Mesenchymal stem cell (in vitro differentiated cells and primary cell): ENCODE results near the gene RHOD.

ENCODE experiments used
- DNase-seq: peaks from one replicate; pipeline ENCODE4 v3.0.0-alpha.2; 2013
- H2AFZ ChIP-seq: one replicate; pipeline ENCODE4 v1.6.1; 2013; ENCODE audit warnings: low read depth, mild to moderate bottlenecking, control low read depth, inconsistent platforms, low read length, moderate library complexity
- H2AK5ac ChIP-seq: 2 replicates; pipeline ENCODE4 v1.6.1; 2013; ENCODE audit warnings: low read length, moderate library complexity, mild to moderate bottlenecking, inconsistent platforms; ENCODE audit not compliant: severe bottlenecking
- H2BK120ac ChIP-seq: one replicate; pipeline ENCODE4 v1.6.1; 2013; ENCODE audit warnings: low read depth, mild to moderate bottlenecking, inconsistent platforms, low read length, moderate library complexity
- H2BK12ac ChIP-seq, 2 experiments: one replicate each; pipeline ENCODE4 v1.6.1; 2013; ENCODE audit warnings: inconsistent platforms in 2 of 2, low read length in 2 of 2, mild to moderate bottlenecking in 2 of 2, moderate library complexity in 2 of 2, control low read depth in 1 of 2
- H2BK15ac ChIP-seq: one replicate; pipeline ENCODE4 v1.6.1; 2013; ENCODE audit warnings: mild to moderate bottlenecking, low read depth, inconsistent platforms; ENCODE audit not compliant: poor library complexity, severe bottlenecking
- H2BK5ac ChIP-seq: 2 replicates; pipeline ENCODE4 v1.6.1; 2013; ENCODE audit warnings: low read depth, mild to moderate bottlenecking, low read length, control low read depth, inconsistent platforms; ENCODE audit not compliant: poor library complexity, severe bottlenecking
- H3K14ac ChIP-seq, 2 experiments: one replicate each; pipeline ENCODE4 v1.6.1; 2013; ENCODE audit warnings: inconsistent platforms in 2 of 2, low read length in 2 of 2, control low read depth in 1 of 2, mild to moderate bottlenecking in 1 of 2, moderate library complexity in 1 of 2
- H3K18ac ChIP-seq, 2 experiments: one replicate each; pipeline ENCODE4 v1.6.1; 2013; ENCODE audit warnings: inconsistent platforms in 2 of 2, low read length in 2 of 2, control low read depth in 1 of 2, low read depth in 1 of 2, mild to moderate bottlenecking in 1 of 2
- H3K23ac ChIP-seq, 2 experiments: one replicate each; pipeline ENCODE4 v1.6.1; 2013; ENCODE audit warnings: inconsistent platforms in 2 of 2, low read length in 2 of 2, mild to moderate bottlenecking in 2 of 2, moderate library complexity in 2 of 2, control low read depth in 1 of 2
- H3K27ac ChIP-seq: 2 replicates; pipeline ENCODE4 v1.5.1; 2013; ENCODE audit warnings: mild to moderate bottlenecking, moderate library complexity, low read length, control low read depth, inconsistent platforms; ENCODE audit not compliant: poor library complexity, severe bottlenecking
- H3K27me3 ChIP-seq, 2 experiments: 2 replicates each; pipeline versions ENCODE4 v1.6.1 to v1.7.0; 2013; ENCODE audit warnings: low read length in 2 of 2, mild to moderate bottlenecking in 2 of 2, moderate library complexity in 2 of 2, control low read depth in 1 of 2, inconsistent platforms in 1 of 2; ENCODE audit not compliant: control insufficient read depth in 1 of 2, insufficient read depth in 1 of 2
- H3K36me3 ChIP-seq, 2 experiments: 2 replicates each; pipeline versions ENCODE4 v1.6.1 to v1.7.0; 2013; ENCODE audit warnings: low read length in 2 of 2, control low read depth in 1 of 2, inconsistent platforms in 1 of 2, low read depth in 1 of 2, mild to moderate bottlenecking in 1 of 2; ENCODE audit not compliant: insufficient read depth in 2 of 2, control insufficient read depth in 1 of 2
- H3K4ac ChIP-seq, 2 experiments: one replicate each; pipeline ENCODE4 v1.6.1; 2013; ENCODE audit warnings: inconsistent platforms in 2 of 2, low read length in 2 of 2, mild to moderate bottlenecking in 2 of 2, moderate library complexity in 2 of 2, control low read depth in 1 of 2, low read depth in 1 of 2
- H3K4me1 ChIP-seq: 2 replicates; pipeline ENCODE4 v1.6.1; 2013; ENCODE audit warnings: low read depth, low read length, control low read depth; ENCODE audit not compliant: control insufficient read depth, insufficient read depth
- H3K4me2 ChIP-seq: 2 replicates; pipeline ENCODE4 v1.6.1; 2013; ENCODE audit warnings: low read length, mild to moderate bottlenecking, inconsistent platforms; ENCODE audit not compliant: poor library complexity, severe bottlenecking
- H3K4me3 ChIP-seq, 2 experiments: 2 replicates each; pipeline versions ENCODE4 v1.5.1 to v1.7.0; 2013; ENCODE audit warnings: low read length in 2 of 2, mild to moderate bottlenecking in 2 of 2, control low read depth in 1 of 2, low read depth in 1 of 2; ENCODE audit not compliant: insufficient read depth in 1 of 2
- H3K79me1 ChIP-seq: replicated peaks from 2 replicates; pipeline ENCODE4 v1.6.1; 2013; ENCODE audit warnings: mild to moderate bottlenecking, control low read depth, low read length, inconsistent platforms; ENCODE audit not compliant: poor library complexity, severe bottlenecking
- H3K9ac ChIP-seq: 2 replicates; pipeline ENCODE4 v1.7.0; 2013; ENCODE audit warnings: mild to moderate bottlenecking, low read length, moderate library complexity
- H3K9me3 ChIP-seq: 2 replicates; pipeline ENCODE4 v1.7.0; 2013; ENCODE audit warnings: mild to moderate bottlenecking, low read length; ENCODE audit not compliant: control insufficient read depth
- H4K8ac ChIP-seq: one replicate; pipeline ENCODE4 v1.6.1; 2013; ENCODE audit warnings: inconsistent platforms, mild to moderate bottlenecking, low read length, moderate library complexity
- H4K91ac ChIP-seq: one replicate; pipeline ENCODE4 v1.6.1; 2013; ENCODE audit warnings: mild to moderate bottlenecking, low read length, inconsistent platforms
- WGBS: methylation state at CpG from one replicate; pipeline ENCODE4 v1.1.7; 2013; ENCODE audit warnings: mixed read lengths; 5-methylcytosine and 5-hydroxymethylcytosine counted together

RHOD gene

GRCh38 chr11:67041602-67042001, 15.0 kb upstream of the RHOD start:
- peaks cover 30% of the 10 kb centered on the region for H3K4me1 ChIP-seq
- H2BK15ac ChIP-seq, result no peak overlapping the region
- DNase-seq, result no peak
- no peak overlapping the region for H4K8ac ChIP-seq
- H3K4me3 ChIP-seq, result no peak overlapping the region
- H3K79me1 ChIP-seq, result no peaks in the 10 kb centered on the region
- no peak overlapping the region for H2AFZ ChIP-seq
- H3K4me2 ChIP-seq, result no peak overlapping the region
- H3K9me3 ChIP-seq, result no peaks in the 10 kb centered on the region
- H3K9ac ChIP-seq, result no peak overlapping the region
- H3K27ac ChIP-seq, result no peak overlapping the region
- no peak overlapping the region for H2BK12ac ChIP-seq
- no peak overlapping the region for H3K23ac ChIP-seq
- H2BK120ac ChIP-seq, result no peak overlapping the region
- WGBS, result 100% methylated on average over 1 of the region's 3 CpGs
- no peak overlapping the region for H3K18ac ChIP-seq
- no peak overlapping the region for H4K91ac ChIP-seq
- H3K4ac ChIP-seq, result no peak overlapping the region
- H3K36me3 ChIP-seq, result no peaks in the 10 kb centered on the region
- H3K14ac ChIP-seq, result no peak overlapping the region
- peaks cover 0 to 13% of the 10 kb centered on the region in 2 experiments for H3K27me3 ChIP-seq
- no peak overlapping the region for H2AK5ac ChIP-seq
- H2BK5ac ChIP-seq, result no peak overlapping the region

- H2AFZ ChIP-seq, result no peak overlapping the region
- no peaks in the 10 kb centered on the region for H3K36me3 ChIP-seq
- no peaks in the 10 kb centered on the region for H3K9me3 ChIP-seq
- no peak overlapping the region for H3K27ac ChIP-seq
- no peak overlapping the region for H2BK120ac ChIP-seq
- H4K8ac ChIP-seq, result no peak overlapping the region
- DNase-seq, result no peak
- H3K4me1 ChIP-seq, result peaks cover 30% of the 10 kb centered on the region
- H3K4me3 ChIP-seq, result no peak overlapping the region
- no peak overlapping the region for H3K18ac ChIP-seq
- no peak overlapping the region for H4K91ac ChIP-seq
- no peak overlapping the region for H3K14ac ChIP-seq
- no peak overlapping the region for H3K9ac ChIP-seq
- 86% methylated on average over 18 of the region's 18 CpGs for WGBS
- no peak overlapping the region for H3K4ac ChIP-seq
- H3K23ac ChIP-seq, result no peak overlapping the region
- H2BK12ac ChIP-seq, result peak overlapping the region in 1 of 2 experiments; percentile 10
- H2BK15ac ChIP-seq, result no peak overlapping the region
- peaks cover 0 to 13% of the 10 kb centered on the region in 2 experiments for H3K27me3 ChIP-seq
- no peaks in the 10 kb centered on the region for H3K79me1 ChIP-seq
- H2BK5ac ChIP-seq, result no peak overlapping the region
- no peak overlapping the region for H3K4me2 ChIP-seq
- H2AK5ac ChIP-seq, result no peak overlapping the region
Observed at GRCh38 chr11:67043572-67044349, 12.9 kb upstream of the RHOD start.

- H3K9me3 ChIP-seq, result no peaks in the 10 kb centered on the region
- no peak overlapping the region for H2BK12ac ChIP-seq
- H3K4ac ChIP-seq, result no peak overlapping the region
- H2BK15ac ChIP-seq, result no peak overlapping the region
- no peak overlapping the region for H3K14ac ChIP-seq
- no peak overlapping the region for H3K4me2 ChIP-seq
- H3K79me1 ChIP-seq, result no peaks in the 10 kb centered on the region
- no peak for DNase-seq
- peak overlapping the region; percentile 46 for H2AK5ac ChIP-seq
- peaks cover 0 to 13% of the 10 kb centered on the region in 2 experiments for H3K27me3 ChIP-seq
- H3K18ac ChIP-seq, result no peak overlapping the region
- H4K8ac ChIP-seq, result no peak overlapping the region
- no peak overlapping the region for H2AFZ ChIP-seq
- H2BK5ac ChIP-seq, result no peak overlapping the region
- H3K9ac ChIP-seq, result no peak overlapping the region
- H2BK120ac ChIP-seq, result no peak overlapping the region
- no peak overlapping the region for H3K4me3 ChIP-seq
- H3K4me1 ChIP-seq, result peaks cover 30% of the 10 kb centered on the region
- WGBS, result 81% methylated on average over 14 of the region's 14 CpGs
- H3K36me3 ChIP-seq, result no peaks in the 10 kb centered on the region
- no peak overlapping the region for H3K23ac ChIP-seq
- H4K91ac ChIP-seq, result no peak overlapping the region
- no peak overlapping the region for H3K27ac ChIP-seq
Observed at GRCh38 chr11:67044496-67044895, 12.2 kb upstream of the RHOD start.

- no peaks in the 10 kb centered on the region for H3K79me1 ChIP-seq
- H2AK5ac ChIP-seq, result no peak overlapping the region
- peaks cover 0 to 10% of the 10 kb centered on the region in 2 experiments for H3K27me3 ChIP-seq
- no peak overlapping the region for H2AFZ ChIP-seq
- H3K36me3 ChIP-seq, result no peaks in the 10 kb centered on the region
- H3K23ac ChIP-seq, result no peak overlapping the region
- no peak overlapping the region for H4K8ac ChIP-seq
- H2BK15ac ChIP-seq, result no peak overlapping the region
- H3K14ac ChIP-seq, result no peak overlapping the region
- H2BK12ac ChIP-seq, result no peak overlapping the region
- H3K4me1 ChIP-seq, result peaks cover 30% of the 10 kb centered on the region
- no peak overlapping the region for H2BK5ac ChIP-seq
- no peak overlapping the region for H3K4ac ChIP-seq
- H4K91ac ChIP-seq, result no peak overlapping the region
- peak overlapping the region in 1 of 2 experiments; percentile 31 for H3K4me3 ChIP-seq
- no peaks in the 10 kb centered on the region for H3K9me3 ChIP-seq
- no peak overlapping the region for H3K18ac ChIP-seq
- peak; percentile 80 for DNase-seq
- H3K27ac ChIP-seq, result no peak overlapping the region
- 53% methylated on average over 14 of the region's 14 CpGs for WGBS
- no peak overlapping the region for H2BK120ac ChIP-seq
- H3K9ac ChIP-seq, result no peak overlapping the region
- no peak overlapping the region for H3K4me2 ChIP-seq
Observed at GRCh38 chr11:67045314-67045713, 11.3 kb upstream of the RHOD start.
